Hematopoietic multipotent progenitor cell treated with erythropoietin and hydrocortisone succinate and interleukin-3 and kit ligand, for 17 days (in vitro differentiated cells): Measurements from ENCODE around the gene TET1.
"Not testable (repeated sequence)": the region's sequence is repeated elsewhere in the genome, so short reads cannot be mapped to it uniquely, and the experiment has no call there.

Experiments used
- DNase-seq: peaks from one replicate; pipeline ENCODE4 v3.0.0-alpha.2; 2015; ENCODE audit warnings: low spot score

The TET1 gene

DNA sequence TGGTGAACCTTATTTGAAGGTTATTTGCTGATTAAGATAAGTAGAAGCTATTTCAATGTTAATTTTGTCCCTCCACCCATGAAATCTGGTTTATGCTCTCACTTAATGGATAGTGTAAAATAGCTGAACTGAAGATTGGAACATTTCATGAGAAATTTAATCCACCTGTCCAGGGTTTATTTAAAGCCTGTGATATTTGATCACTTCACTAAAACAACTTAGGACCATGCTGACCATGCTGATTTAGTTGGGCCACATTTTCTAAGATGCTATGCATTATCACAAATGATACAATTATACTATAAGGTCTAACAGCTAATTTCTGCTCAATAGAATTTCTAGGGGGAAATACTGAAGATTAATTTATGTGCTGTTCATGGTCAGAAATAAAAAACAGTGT lies 53.8 kb downstream of the TET1 start:
- not testable (repeated sequence) for DNase-seq

DNA sequence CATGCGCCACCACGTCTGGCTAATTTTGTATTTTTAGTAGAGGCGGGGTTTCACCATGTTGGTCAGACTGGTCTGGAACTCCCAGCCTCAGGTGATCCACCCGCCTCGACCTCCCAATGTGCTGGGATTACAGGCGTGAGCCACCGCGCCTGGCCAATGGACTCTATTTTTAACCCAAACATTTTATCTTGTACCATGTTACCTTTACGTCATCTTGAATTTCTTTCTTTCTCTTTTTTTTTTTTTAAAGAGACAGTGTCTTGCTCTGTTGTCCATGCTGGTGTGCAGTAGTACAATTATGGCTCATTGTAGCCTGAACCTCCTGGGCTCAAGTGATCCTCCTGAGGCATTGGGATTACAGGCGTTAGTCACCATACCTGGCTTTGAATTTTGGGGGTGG lies 57.6 kb downstream of the TET1 start:
- not testable (repeated sequence) for DNase-seq

DNA sequence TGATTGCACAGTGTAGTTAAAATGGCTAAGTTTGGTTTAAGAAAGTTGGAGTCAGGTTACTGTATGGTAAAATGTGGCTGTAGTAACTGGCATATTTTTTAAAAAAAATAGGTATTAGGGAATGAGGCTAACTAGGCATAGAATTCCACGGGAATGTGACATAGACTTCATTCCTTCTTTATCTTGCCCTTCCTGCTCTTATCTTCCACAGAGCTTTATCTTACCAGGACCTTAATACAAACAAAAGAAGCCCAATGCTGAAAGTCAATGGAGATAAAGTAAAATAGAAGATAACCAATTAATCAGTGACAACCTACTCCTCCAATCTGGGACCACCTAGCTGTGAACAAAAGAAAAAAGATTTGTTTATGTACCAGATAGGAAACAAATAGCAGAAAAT lies 58.1 kb downstream of the TET1 start:
- no peak for DNase-seq

DNA sequence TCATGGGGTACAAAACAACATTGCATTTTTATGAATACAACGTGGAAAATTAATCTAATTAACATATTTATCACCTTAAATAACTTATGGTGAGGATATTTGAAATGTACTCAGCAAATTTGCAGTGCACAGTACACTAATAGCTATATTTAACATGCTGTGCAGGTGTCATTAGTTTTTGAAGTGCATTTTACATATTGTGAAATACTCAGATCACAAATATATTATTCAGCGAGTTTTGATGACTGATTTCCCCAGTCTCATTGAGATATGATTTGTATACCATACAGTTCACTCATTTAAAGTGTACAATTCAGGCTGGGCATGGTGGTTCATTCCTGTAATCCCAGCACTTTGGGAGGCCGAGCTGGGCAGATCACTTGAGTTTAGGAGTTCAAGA lies 59.5 kb downstream of the TET1 start:
- DNase-seq = no peak

DNA sequence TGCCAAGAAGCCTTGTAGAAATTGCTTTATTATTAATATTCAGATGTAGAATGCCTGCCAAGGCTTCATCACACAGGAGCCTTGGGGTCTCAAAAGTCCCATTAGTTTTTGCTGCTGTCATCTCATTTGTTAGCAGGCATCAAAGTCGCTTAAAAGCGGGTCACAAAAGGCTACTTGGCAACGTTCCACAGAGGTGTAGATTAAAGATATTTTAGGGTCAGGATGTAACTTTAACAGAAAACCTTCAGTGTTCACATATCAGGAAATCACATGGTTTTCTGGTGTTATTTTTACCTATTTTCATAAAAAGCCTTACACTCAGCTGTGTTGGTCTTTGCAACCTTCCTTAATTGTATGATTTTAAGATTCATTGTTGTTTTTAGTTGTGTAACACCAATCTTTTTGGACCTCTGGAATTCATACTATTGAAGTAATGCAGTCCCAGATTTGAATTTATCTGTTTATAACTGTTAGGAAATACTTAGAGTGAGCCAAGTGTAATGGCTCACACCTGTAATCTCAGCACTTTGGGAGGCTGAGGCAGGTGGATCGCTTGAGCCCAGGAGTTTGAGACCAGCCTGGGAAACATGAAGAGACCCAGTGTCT lies 65.3 kb downstream of the TET1 start:
- no peak for DNase-seq

DNA sequence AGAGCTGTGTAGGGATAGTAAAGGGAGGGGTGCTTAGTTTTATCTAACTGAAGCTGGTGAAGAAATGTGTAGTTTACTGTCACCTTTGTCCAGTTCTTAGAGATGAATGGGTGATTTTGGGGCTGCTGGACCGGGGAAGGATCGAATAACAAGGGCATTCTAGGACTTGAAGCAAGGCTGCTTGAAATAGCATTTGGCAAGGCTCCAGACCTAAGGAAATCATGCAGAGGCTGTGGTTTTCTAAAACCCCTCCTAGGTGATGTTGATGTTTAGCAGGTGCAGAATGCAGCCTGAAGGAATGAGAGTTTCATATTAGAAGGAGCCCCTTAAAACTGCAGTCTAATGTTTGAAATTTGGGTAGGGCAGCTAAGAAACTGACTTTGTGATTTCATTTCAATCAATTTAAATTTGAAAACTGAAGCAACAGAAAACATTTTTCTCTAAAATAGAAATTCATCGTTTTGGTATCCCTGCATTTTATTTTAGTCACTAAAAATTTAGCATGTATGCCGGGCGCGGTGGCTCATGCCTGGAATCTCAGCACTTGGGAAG lies 68.5 kb downstream of the TET1 start:
- DNase-seq = no peak

DNA sequence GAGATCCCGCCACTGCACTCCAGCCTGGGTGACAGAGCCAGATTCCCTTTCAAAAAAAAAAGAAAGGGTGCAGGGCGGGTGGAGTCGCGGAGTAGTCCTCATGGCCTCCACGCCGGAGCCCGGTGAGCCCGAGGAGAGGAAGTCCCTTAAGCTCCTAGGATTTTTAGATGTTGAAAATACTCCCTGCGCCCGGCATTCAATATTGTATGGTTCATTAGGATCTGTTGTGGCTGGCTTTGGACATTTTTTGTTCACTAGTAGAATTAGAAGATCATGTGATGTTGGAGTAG lies 72.1 kb downstream of the TET1 start:
- DNase-seq = not testable (repeated sequence)

DNA sequence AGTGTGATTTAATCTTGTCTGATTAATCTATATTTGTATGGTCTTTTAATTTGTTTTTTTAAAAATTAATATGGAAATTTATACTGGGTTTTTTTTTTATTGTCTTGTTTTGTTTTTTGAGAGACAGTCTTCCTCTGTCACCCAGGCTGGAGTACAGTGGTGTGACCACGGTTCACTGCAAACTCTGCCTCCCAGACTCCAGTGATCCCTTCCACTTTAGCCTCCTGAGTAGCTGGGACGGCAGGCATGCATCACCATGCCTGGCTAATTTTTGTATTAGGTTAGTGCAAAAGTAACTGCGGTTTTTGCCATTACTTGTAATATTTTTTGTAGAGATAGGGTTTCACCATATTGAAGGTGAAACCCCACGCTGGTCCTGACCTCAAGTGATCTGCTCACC lies 73.1 kb downstream of the TET1 start:
- no peak for DNase-seq

DNA sequence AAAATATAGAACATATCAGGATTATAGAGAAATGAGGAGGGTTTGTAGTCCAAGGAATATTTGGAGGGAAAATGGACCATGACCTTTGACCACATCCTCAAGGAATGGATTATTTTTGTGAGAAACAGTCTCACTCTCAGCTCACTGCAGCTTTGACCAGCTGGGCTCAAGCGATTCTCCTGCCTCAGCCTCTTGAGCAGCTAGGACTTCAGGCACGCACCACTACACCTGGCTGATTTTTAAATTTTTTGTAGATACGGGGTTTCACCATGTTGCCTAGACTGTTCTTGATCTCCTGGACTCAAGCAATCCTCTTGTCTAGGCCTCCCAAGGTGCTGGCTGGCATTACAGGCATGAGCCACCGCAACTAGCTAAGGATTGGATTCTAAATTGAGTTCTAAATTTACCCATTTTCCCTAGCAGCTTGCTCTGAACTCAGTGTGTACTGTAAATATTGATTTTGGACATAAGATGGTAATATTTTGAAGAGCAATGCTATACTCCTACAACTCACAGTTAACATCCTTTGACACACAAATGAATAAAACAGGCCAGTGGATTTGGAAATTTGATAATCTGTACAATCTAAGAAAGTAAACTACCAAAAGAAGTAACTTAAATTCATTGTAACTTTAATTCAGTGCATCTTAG lies 73.8 kb downstream of the TET1 start:
- no peak for DNase-seq

DNA sequence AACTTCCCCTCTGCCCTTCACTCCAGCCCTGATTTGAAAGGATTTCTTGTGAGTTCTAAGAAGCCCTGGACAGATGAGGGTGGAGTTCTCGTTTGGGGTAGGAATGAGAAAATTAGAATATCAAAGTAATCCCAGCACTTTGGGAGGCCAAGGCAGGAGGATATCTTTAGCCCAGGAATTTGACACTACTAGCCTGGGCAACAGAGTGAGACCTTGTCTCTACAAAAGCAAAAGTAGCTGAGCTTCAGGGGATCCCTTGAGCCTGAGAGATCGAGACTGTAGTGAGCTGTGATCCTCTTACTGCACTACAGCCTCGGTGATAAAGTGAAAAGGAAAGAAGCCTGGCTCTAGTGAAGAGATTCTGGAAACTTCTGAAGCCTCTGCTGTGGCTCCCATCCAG lies 76.2 kb downstream of the TET1 start:
- DNase-seq = no peak

DNA sequence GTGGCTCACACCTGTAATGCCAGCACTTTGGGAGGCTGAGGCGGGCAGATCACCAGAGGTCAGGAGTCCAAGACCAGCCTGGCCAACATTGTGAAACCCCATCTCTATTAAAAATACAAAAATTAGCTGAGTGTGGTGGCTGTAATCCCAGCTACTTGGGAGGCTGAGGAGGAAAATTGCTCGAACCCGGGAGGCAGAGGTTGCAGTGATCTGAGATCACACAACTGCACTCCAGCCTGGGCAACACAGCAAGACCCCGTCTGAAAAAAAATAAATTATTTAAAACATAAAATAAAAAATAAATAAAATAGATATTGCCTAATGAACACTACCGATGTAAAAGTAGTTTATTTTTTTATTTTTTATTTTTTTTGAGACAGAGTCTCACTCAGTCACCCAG lies 83.4 kb downstream of the TET1 start:
- not testable (repeated sequence) for DNase-seq

DNA sequence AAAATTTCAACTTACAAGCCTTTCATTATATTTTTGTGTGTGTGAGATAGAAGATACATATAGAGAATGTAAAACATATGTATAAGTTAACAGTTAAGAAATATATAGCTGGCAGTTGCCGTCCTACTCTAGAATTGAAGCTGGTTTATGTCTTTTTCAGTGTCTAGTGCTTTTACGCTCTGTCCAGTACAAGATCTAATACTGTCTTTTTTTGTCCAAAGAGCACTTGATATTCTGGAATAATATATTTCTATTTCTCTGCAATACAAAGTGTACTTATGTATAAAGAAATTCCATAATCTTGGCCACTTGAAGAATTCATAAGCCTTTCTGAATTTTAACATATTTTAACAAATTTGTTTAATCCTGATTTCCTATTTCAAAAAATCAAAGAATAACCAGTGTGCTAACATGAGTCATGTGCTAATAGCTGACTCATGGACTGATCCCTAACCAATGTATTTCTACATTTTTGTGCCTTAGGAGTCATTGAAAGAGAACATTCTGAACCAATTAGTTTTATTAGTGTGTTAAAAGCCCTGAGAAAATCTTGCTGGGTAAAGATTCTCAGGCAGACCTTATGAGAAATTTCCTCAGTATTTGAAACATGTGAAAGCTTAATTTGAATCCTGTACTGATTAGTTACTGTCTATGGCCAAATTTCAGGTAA lies 87.7 kb downstream of the TET1 start:
- DNase-seq = no peak

DNA sequence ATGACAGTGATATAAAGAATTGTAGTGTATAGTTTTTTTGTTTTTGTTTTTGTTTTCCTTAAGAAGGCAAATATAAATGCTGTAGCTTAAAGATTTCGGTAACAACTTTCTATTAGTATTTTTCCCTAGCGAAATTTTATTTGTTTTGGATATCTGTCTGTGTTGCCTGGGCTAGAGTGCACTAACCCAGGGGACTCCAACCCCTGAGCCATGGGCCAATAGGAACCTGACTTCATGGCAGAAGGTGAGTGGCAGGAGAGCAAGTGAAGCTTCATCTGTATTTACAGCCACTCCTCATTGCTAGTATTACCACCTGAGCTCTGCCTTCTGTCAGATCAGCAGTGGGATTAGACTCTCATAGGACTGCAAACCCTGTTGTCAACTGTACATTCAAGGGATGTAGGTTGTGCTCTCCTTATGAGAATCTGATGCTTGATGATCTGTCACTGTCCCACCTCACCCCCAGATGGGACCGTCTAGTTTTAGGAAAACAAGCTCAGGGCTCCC lies 95.5 kb downstream of the TET1 start:
- DNase-seq = no peak

DNA sequence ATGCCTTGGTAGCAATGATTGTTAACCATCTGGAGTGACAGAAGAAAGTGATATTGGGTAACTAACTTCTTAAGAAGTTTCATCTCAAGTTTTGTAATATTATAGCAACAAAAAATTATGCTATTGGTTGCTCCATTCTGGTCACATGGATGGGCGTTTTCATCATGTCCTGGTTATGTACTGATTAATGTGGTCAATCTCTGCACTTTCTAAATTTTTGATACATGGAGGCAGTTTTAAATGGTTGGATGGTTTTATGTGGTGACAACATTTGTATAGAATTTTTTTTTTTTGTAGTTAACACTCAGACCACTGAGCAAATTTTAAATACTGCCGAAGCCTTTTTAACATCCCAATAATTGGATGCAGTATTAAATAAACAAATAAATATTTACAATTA lies 105.7 kb downstream of the TET1 start:
- no peak for DNase-seq

DNA sequence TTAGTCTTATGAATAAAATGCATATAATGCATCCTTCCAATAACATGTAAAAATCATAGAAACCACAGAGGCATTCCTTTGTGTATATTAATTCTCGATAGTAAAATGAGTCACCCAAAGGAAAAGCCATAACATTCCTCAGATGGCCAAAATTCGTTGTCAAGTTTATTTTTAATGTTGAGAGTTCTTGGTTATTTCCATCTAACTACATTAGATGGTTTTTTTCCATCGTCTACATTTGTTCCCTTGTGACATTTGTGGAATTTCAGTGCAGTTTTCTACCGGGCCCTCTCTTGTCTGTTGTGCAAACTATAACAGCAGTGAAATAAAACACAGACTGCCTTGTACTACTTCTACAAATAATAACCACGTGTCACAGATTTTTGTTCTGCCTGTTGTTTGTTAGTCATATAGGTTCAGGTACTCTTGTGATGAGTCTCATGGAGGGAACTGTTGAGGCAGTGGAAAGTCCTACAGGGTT lies 106.2 kb downstream of the TET1 start:
- no peak for DNase-seq

DNA sequence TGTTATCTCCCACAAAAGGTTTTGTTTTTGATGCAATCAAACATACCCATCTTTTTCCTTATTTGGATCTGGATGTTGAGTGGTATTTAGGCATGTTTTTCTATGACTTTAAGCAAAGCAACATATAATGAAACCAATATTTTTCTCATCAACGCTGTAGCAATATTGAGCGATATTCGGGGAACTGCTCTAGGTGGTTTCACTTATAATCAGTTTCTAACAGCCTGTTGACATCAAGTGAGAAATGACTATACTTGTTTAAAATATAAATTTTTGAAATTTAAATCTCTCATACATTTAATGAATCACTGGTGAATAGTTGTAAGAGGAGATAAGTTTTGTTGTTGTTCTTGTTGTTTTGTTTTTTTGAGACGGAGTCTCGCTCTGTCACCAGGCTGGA lies 108.1 kb downstream of the TET1 start:
- DNase-seq = no peak

DNA sequence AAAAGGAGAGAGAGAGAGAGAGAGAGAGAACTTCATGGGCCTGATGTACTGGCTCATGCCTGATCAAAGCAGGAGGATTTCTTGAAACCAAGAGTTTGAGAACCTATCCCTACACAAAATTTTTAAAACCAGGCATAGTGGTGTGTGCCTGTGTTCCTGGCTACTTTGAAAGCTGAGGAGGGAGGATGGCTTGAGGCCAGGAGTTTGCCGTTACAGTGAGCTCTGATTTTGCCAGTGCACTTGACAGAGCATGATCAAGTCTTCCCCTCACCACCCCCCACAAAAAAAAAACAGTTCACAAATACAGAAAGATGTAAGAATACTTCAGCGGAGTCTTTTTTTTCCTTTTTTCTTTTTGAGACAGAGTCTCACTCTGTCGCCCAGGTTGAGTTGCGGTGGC lies 108.8 kb downstream of the TET1 start:
- no peak for DNase-seq

DNA sequence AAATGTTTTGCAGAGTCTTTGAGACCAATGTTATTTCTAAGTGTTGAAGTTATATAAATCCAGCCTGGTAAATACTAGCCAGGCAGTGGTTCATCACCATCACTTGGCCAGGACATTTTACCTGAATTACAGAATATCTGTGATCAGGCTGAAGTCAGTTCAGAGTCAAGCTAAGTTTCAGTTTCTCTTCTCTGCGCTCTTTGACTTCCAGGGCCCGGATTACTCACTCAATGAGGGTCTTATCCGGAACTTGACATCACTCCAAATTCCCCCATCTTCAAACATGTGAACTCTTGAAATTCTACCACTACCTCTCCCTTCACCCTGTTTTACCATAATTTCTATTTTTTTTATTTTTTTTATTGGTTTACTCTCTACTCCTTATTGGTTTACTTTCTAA lies 124.3 kb downstream of the TET1 start:
- DNase-seq = no peak

DNA sequence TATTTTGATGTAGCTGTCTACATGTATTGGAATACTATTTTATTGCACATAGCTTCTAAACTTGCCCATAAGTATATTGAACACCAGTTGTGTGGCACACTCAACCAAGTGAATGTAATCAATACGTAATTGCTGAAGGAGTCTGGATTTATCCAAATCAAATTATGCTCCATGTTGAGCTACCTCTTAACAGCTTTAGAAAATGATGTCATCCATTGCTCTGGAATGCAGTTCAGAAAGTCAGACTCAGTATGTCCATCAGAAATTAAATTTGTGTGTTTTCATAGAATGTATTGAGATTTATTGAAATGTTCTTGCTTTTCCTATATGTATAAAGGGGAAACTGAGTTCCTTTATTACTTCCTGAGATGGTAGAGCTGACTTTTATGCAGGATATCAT lies 135.9 kb downstream of the TET1 start:
- DNase-seq = no peak

DNA sequence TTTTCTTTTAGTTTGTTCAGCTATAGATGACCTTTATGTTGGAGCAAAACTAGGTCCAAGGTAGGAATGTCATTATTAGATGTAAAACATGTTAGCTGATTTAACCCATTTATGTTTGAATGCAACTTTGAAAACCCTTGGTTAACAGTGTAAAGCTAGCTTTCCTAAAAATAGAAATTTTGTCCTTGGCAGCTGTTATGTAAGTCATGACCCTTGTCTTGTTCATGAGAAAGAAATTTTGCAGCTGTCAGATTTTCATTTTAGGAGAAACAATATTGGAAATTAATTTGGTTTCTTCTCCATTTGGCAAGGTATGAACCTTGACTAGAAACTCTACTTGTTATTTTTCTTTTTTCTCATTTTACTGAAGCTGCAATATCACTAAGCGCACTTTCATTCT lies 137.0 kb downstream of the TET1 start:
- no peak for DNase-seq

DNA sequence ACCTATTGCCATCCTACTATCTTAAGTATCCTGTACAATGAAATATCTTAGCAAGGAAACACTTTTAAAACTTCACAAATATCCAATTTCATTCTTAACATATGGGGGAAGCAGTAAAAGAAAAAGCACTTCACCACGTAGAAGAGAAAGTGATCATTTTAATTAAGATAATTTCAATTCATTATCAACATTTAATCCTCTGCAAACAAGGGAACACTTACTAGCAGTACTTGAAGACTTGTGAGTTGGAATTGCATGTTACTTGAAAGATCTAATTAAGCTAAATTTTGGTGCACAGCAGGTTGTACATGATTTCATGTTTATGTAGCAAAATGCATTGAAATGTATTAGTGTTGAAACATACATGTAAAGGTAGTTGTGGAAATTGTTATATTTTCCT lies 140.1 kb downstream of the TET1 start:
- no peak for DNase-seq

DNA sequence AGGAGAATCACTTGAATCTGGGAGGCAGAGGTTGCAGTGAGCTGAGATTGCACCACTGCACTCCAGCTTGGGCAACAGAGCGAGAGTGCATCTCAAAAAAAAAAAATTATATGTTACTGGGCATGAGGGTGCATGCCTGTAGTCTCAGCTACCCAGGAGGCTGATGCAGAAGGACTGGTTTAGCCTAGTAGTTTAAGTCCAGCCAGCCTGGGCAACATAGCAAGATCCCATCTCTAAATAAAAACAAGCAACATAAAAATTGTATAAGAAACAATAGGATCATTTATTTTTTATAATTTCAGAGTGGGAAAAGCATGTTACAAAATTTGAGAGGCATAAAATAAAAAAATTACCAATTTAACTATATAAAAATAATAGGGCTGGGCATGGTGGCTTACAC lies 145.4 kb downstream of the TET1 start:
- DNase-seq = no peak

DNA sequence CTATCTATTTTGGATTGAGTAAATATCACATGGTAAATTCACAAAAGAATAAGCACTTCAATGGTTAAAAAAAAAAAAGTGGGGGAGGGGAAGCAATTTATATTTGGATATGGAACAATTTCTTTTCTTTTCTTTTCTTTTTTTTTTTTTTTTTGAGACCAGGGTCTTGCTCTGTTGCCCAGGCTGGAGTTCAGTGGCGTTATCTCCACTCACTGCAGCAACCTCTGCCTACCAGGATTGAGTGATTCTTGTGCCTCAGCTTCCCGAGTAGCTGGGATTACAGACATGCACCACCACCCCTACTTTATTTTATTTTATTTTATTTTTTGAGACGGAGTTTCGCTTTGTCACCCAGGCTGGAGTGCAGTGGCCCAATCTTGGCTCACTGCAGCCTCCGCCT lies 148.8 kb downstream of the TET1 start:
- DNase-seq = not testable (repeated sequence)
